Body of pancreas (tissue), 4 donors: ENCODE data around the gene PHF23.

Experiments
- POLR2A ChIP-seq, 3 donors: fragments of 450-650 bp; IDR thresholded peaks; one replicate each; pipeline ENCODE4 v1.6.1; 2016; ENCODE audit warnings: antibody characterized with exemption in 3 of 3, mild to moderate bottlenecking in 2 of 3
- TF ChIP-seq, protein P1 (sequence below), 7 experiments: fragments of 450-650 bp in 4 of 7; fragments of 200-600 bp in 3 of 7; sonication (generic) in 3 of 7; IDR thresholded peaks; one replicate each; pipeline ENCODE4 v1.5.1; 2016 to 2019; ENCODE audit warnings: antibody characterized with exemption in 7 of 7

GRCh38 chr17:7225711-7226331 is 13.4 kb downstream of the PHF23 start:
- TF ChIP-seq, protein P1, sequence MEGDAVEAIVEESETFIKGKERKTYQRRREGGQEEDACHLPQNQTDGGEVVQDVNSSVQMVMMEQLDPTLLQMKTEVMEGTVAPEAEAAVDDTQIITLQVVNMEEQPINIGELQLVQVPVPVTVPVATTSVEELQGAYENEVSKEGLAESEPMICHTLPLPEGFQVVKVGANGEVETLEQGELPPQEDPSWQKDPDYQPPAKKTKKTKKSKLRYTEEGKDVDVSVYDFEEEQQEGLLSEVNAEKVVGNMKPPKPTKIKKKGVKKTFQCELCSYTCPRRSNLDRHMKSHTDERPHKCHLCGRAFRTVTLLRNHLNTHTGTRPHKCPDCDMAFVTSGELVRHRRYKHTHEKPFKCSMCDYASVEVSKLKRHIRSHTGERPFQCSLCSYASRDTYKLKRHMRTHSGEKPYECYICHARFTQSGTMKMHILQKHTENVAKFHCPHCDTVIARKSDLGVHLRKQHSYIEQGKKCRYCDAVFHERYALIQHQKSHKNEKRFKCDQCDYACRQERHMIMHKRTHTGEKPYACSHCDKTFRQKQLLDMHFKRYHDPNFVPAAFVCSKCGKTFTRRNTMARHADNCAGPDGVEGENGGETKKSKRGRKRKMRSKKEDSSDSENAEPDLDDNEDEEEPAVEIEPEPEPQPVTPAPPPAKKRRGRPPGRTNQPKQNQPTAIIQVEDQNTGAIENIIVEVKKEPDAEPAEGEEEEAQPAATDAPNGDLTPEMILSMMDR (IDR thresholded peaks at IDR 0.05) = no peak
- TF ChIP-seq POLR2A (IDR thresholded peaks at IDR 0.05) = no peak
